ENCODE results near the gene NAA38. TPM values are rescaled to one million over a fixed set of nuclear protein-coding genes. Genes with fewer than 3 reads are reported as not detected.

NAA38 gene
- total RNA-seq, 1 experiment from 2014 or later, result 103 TPM

DNA sequence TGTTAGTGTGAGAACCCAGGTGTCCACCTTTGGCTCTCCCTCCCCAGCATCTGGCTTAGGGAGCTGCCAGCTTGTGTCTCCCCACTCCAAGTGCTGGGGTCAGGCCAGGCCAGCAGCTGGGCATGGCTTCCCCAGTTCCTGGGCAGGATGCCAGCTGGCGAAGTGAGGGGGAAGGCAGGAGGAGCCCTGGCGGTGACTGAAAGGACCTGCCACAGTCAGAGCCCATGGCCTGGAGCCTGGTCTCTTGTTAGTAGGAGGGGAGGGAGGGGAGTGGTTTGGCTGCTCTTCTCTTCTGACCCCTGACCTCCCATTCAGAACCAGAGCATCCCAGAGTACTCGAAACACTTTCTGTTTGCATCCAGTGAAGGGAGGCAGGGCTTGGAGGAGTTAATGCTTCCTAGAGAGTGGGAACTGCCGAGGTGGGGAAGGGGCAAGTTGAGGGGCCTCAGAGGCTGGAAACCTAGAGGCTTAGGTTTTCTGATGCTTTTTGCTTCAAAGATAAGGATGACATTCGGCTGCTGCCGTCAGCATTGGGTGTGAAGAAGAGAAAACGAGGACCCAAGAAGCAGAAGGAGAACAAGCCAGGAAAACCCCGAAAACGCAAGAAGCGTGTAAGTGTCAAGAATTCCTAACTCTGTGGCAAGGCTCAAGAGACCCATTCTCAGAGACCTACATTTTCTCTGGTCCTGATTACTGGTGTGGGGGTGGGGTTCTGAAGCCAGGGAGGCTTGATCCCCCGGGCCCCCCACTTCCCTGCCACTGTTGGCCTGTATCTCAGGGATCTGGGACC is 32.0 kb upstream of the NAA38 start:
- POLR2A ChIA-PET, result no interaction called here
- Histone ChIP-seq H3K4me1 (ENCODE audit: control insufficient read depth in 1 of 2, insufficient read depth in 2 of 2, low read length in 2 of 2) (peaks cover 30 to 44% of the 10 kb centered on the region in 2 experiments), H3K27me3 (ENCODE audit: insufficient read depth, low read length) (no peaks in the 10 kb centered on the region), H3K4me2 (ENCODE audit: low read length) (peak overlapping the region; percentile 99), H4K20me1 (ENCODE audit: insufficient read depth) (no peaks in the 10 kb centered on the region), H3K4me3 (replicated peaks in 1 of 2; ENCODE audit: low read depth in 1 of 2, low read length in 2 of 2) (peak overlapping the region in 1 of 2 experiments; percentile 82; a peak in 2 of 4 replicates), H3K36me3 (ENCODE audit: control insufficient read depth in 1 of 2, insufficient read depth in 2 of 2, low read length in 2 of 2) (peaks cover 14 to 15% of the 10 kb centered on the region in 2 experiments; a peak in 3 of 4 replicates), H3K27ac (ENCODE audit: low read depth, low read length) (peak overlapping the region; percentile 97), H3K9me2 (ENCODE audit: insufficient read depth) (no peaks in the 10 kb centered on the region), H2AFZ (ENCODE audit: low read depth, low read length, poor library complexity, severe bottlenecking) (no peak overlapping the region), H3K9ac (ENCODE audit: low read length) (peak overlapping the region; percentile 77), H3K79me2 (ENCODE audit: insufficient read depth, low read length) (peaks cover 33% of the 10 kb centered on the region), H3K9me3 (ENCODE audit: control insufficient read depth in 1 of 2, insufficient read depth in 1 of 2, low read depth in 1 of 2, low read length in 2 of 2) (no peaks in the 10 kb centered on the region)
- ATAC-seq (peak; percentile 46), DNase-seq (ENCODE audit: low read depth, low spot score) (peak; percentile 74)
- BruUV-seq (replicated peaks), result no TSS peak
- TF ChIP-seq, protein P1, sequence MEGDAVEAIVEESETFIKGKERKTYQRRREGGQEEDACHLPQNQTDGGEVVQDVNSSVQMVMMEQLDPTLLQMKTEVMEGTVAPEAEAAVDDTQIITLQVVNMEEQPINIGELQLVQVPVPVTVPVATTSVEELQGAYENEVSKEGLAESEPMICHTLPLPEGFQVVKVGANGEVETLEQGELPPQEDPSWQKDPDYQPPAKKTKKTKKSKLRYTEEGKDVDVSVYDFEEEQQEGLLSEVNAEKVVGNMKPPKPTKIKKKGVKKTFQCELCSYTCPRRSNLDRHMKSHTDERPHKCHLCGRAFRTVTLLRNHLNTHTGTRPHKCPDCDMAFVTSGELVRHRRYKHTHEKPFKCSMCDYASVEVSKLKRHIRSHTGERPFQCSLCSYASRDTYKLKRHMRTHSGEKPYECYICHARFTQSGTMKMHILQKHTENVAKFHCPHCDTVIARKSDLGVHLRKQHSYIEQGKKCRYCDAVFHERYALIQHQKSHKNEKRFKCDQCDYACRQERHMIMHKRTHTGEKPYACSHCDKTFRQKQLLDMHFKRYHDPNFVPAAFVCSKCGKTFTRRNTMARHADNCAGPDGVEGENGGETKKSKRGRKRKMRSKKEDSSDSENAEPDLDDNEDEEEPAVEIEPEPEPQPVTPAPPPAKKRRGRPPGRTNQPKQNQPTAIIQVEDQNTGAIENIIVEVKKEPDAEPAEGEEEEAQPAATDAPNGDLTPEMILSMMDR (IDR thresholded peaks at IDR 0.05 in 2 of 3, conservative IDR thresholded peaks at IDR 0.05 in 1 of 3; ENCODE audit: borderline replicate concordance in 1 of 3, insufficient read depth in 1 of 3, low read depth in 2 of 3, low read length in 2 of 3), result peak in 2 of 3 experiments; percentile 49 to 56; a peak in 4 of 6 replicates
- TF ChIP-seq EZH2 (IDR thresholded peaks at IDR 0.05) (no peak), SP1 (IDR thresholded peaks at IDR 0.05; ENCODE audit: low read depth) (0 out of 2 replicates have a peak, but pooled peaks have one; percentile 36), ZFX (IDR thresholded peaks at IDR 0.05) (no peak), ZNF274 (IDR thresholded peaks at IDR 0.05; ENCODE audit: low read depth, low read length) (no peak), POLR2AphosphoS5 (IDR thresholded peaks at IDR 0.05; ENCODE audit: low read depth, low read length) (peak; percentile 50), SIN3A (IDR thresholded peaks at IDR 0.05; ENCODE audit: low read depth) (no peak), POLR2A (IDR thresholded peaks at IDR 0.05; ENCODE audit: borderline replicate concordance, extremely low read depth, insufficient read depth, insufficient read length) (no peak), MAX (IDR thresholded peaks at IDR 0.05) (peak; percentile 25; the same call in 1 of the 2 replicates), TCF7L2 (IDR thresholded peaks at IDR 0.05; ENCODE audit: borderline replicate concordance, extremely low read depth, insufficient read depth, insufficient read length) (peak; percentile 69), EGR1 (IDR thresholded peaks at IDR 0.05; ENCODE audit: low read depth) (no peak), YY1 (IDR thresholded peaks at IDR 0.05; ENCODE audit: extremely low read depth, insufficient replicate concordance, low read depth, low read length) (no peak), CEBPB (IDR thresholded peaks at IDR 0.05; ENCODE audit: low read depth) (no peak)
- TF ChIP-seq, protein P2, sequence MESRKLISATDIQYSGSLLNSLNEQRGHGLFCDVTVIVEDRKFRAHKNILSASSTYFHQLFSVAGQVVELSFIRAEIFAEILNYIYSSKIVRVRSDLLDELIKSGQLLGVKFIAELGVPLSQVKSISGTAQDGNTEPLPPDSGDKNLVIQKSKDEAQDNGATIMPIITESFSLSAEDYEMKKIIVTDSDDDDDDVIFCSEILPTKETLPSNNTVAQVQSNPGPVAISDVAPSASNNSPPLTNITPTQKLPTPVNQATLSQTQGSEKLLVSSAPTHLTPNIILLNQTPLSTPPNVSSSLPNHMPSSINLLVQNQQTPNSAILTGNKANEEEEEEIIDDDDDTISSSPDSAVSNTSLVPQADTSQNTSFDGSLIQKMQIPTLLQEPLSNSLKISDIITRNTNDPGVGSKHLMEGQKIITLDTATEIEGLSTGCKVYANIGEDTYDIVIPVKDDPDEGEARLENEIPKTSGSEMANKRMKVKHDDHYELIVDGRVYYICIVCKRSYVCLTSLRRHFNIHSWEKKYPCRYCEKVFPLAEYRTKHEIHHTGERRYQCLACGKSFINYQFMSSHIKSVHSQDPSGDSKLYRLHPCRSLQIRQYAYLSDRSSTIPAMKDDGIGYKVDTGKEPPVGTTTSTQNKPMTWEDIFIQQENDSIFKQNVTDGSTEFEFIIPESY (IDR thresholded peaks at IDR 0.05; ENCODE audit: extremely low read depth, insufficient replicate concordance, low read length), result no peak
- intact Hi-C loops (cut with micrococcal nuclease), result no loop called here
- RAD21 ChIA-PET (ENCODE audit: low non-redundant PET in 1 of 2, low total read pairs in 2 of 2, uncharacterized antibody in 2 of 2, unreplicated experiment in 2 of 2), result no interaction called here
- CTCF ChIA-PET, result interaction anchor here (1.0 kb wide), 1 partner anchor 101 kb away, joined by 4 read pairs; no protein-coding TSS in a partner anchor

Data from HCT116 (cell line).